HepG2 (cell line): ENCODE results near the gene NDUFS6.

ENCODE experiments used
- CTCF ChIP-seq: sonication (generic); formaldehyde crosslinking; IDR thresholded peaks from 2 replicates; pipeline ENCODE4 v1.5.0; 2020; ENCODE audit warnings: mild to moderate bottlenecking, missing genetic modification reagents, moderate library complexity
- EP300 ChIP-seq, 3 experiments: sonication (generic) in 1 of 3; formaldehyde crosslinking in 1 of 3; IDR thresholded peaks; 2 replicates each; pipeline versions ENCODE4 v1.5.1 to v1.6.1; 2011 to 2020; ENCODE audit warnings: low read depth in 2 of 3, low read length in 2 of 3, borderline replicate concordance in 1 of 3, improper control_type of control experiment in 1 of 3, mild to moderate bottlenecking in 1 of 3, missing genetic modification reagents in 1 of 3, moderate library complexity in 1 of 3
- SNAPC4 ChIP-seq: sonication (generic); formaldehyde crosslinking; IDR thresholded peaks from 2 replicates; pipeline ENCODE4 v1.4.0; 2020; ENCODE audit warnings: mild to moderate bottlenecking, missing genetic modification reagents
- ZBTB49 ChIP-seq: sonication (generic); formaldehyde crosslinking; IDR thresholded peaks from 2 replicates; pipeline ENCODE4 v1.4.0; 2020; ENCODE audit warnings: missing genetic modification reagents, borderline replicate concordance
- ZFP1 ChIP-seq: IDR thresholded peaks from 2 replicates; pipeline ENCODE4 v1.6.1; 2016

GRCh38 chr5:1770443-1770802 is 30.8 kb upstream of the NDUFS6 start:
- no peak for TF ChIP-seq ZBTB49
- no peak for TF ChIP-seq ZFP1 (CRISPR knock-in tag)
- no peak for TF ChIP-seq SNAPC4
- no peak for TF ChIP-seq EP300 (IDR thresholded peaks at IDR 0.05; ENCODE audit: low read depth in 2 of 2, low read length in 2 of 2)
- no peak for TF ChIP-seq EP300 (CRISPR knock-in tag; IDR thresholded peaks at IDR 0.05; ENCODE audit: borderline replicate concordance)
- TF ChIP-seq CTCF, result no peak
